GM23338 (cell line): Measurements from ENCODE around the gene SND1. TPM values are rescaled to one million over a fixed set of nuclear protein-coding genes. Genes with fewer than 3 reads are reported as not detected.

Experiments used
- ATAC-seq: fragments of 200-7000 bp; cut with Tn5 transposase; 3 replicates; pipeline ENCODE4 v1.9.1; 2020
- DNase-seq: peaks from one replicate; pipeline ENCODE4 v3.0.0-alpha.2; 2015; ENCODE audit warnings: low spot score
- H2AFZ ChIP-seq: fragments of 200-600 bp; sonication (generic); 2 replicates; pipeline ENCODE4 v1.8.0; 2016; ENCODE audit warnings: antibody characterized with exemption, mild to moderate bottlenecking, moderate library complexity
- H3F3A ChIP-seq: fragments of 200-600 bp; sonication (generic); replicated peaks from 2 replicates; pipeline ENCODE4 v1.8.0; 2017; ENCODE audit warnings: antibody characterized with exemption, mixed run types, low read depth
- H3K27ac ChIP-seq: fragments of 200-600 bp; sonication (generic); 2 replicates; pipeline ENCODE4 v1.6.1; 2016; ENCODE audit warnings: low read depth
- H3K27me3 ChIP-seq: fragments of 200-600 bp; sonication (generic); 2 replicates; pipeline ENCODE4 v1.8.0; 2016; ENCODE audit warnings: mild to moderate bottlenecking, mixed run types, moderate library complexity; ENCODE audit not compliant: insufficient read depth
- H3K36me3 ChIP-seq: fragments of 200-600 bp; sonication (generic); 2 replicates; pipeline ENCODE4 v1.8.0; 2016; ENCODE audit warnings: mild to moderate bottlenecking; ENCODE audit not compliant: insufficient read depth
- H3K4me1 ChIP-seq: fragments of 200-600 bp; sonication (generic); 2 replicates; pipeline ENCODE4 v1.8.0; 2016; ENCODE audit warnings: mild to moderate bottlenecking, moderate library complexity; ENCODE audit not compliant: insufficient read depth
- H3K4me2 ChIP-seq: fragments of 200-600 bp; sonication (generic); 2 replicates; pipeline ENCODE4 v1.7.1; 2017; ENCODE audit warnings: mixed run types
- H3K4me3 ChIP-seq: fragments of 200-600 bp; sonication (generic); 2 replicates; pipeline ENCODE4 v1.6.1; 2016; ENCODE audit warnings: mixed run types
- H3K79me2 ChIP-seq: fragments of 200-600 bp; sonication (generic); replicated peaks from 2 replicates; pipeline ENCODE4 v1.8.0; 2017; ENCODE audit warnings: mild to moderate bottlenecking; ENCODE audit not compliant: insufficient read depth
- H3K9me2 ChIP-seq: fragments of 200-600 bp; sonication (generic); 2 replicates; pipeline ENCODE4 v1.8.0; 2017; ENCODE audit not compliant: insufficient read depth
- H4K20me1 ChIP-seq: fragments of 200-600 bp; sonication (generic); replicated peaks from 2 replicates; pipeline ENCODE4 v1.8.0; 2017; ENCODE audit warnings: mild to moderate bottlenecking; ENCODE audit not compliant: insufficient read depth
- H3K27ac Mint-ChIP-seq: 2 replicates; pipeline ENCODE4 v1.8.0; 2020; ENCODE audit warnings: inconsistent platforms, mild to moderate bottlenecking, moderate library complexity, mixed read lengths
- H3K27me3 Mint-ChIP-seq: 3 replicates; pipeline ENCODE4 v1.8.0; 2022; ENCODE audit warnings: low read depth, mild to moderate bottlenecking, moderate library complexity, mixed read lengths, inconsistent platforms; ENCODE audit not compliant: insufficient read depth, poor library complexity
- H3K36me3 Mint-ChIP-seq: 3 replicates; pipeline ENCODE4 v1.8.0; 2021; ENCODE audit warnings: low read depth, mild to moderate bottlenecking, inconsistent platforms, moderate library complexity, mixed read lengths
- H3K4me1 Mint-ChIP-seq: 3 replicates; pipeline ENCODE4 v1.8.0; 2020; ENCODE audit warnings: mild to moderate bottlenecking, inconsistent platforms, mixed read lengths
- H3K4me3 Mint-ChIP-seq: 3 replicates; pipeline ENCODE4 v1.8.0; 2021; ENCODE audit warnings: moderate library complexity, mild to moderate bottlenecking, inconsistent platforms, mixed read lengths
- H3K9me3 Mint-ChIP-seq: 3 replicates; pipeline ENCODE4 v1.8.0; 2020; ENCODE audit warnings: moderate library complexity, mild to moderate bottlenecking, inconsistent platforms, mixed read lengths
- CTCF ChIP-seq, 2 experiments: fragments of 200-600 bp in 1 of 2; sonication (generic) in 1 of 2; conservative IDR thresholded peaks; 2 replicates each; pipeline versions ENCODE4 v1.5.1 to v1.6.1; 2016 to 2017; ENCODE audit warnings: antibody characterized with exemption in 2 of 2, low read depth in 2 of 2, mild to moderate bottlenecking in 2 of 2, moderate library complexity in 1 of 2
- ETS1 ChIP-seq: IDR thresholded peaks from 2 replicates; pipeline ENCODE4 v1.6.1; 2016; ENCODE audit warnings: antibody characterized with exemption
- EZH2phosphoT487 ChIP-seq: fragments of 200-600 bp; sonication (generic); IDR thresholded peaks from one replicate; pipeline ENCODE4 v1.8.1; 2018; ENCODE audit warnings: antibody characterized with exemption; ENCODE audit not compliant: unreplicated experiment
- JUNB ChIP-seq: IDR thresholded peaks from one replicate; pipeline ENCODE4 v1.6.1; 2016; ENCODE audit warnings: antibody characterized with exemption; ENCODE audit not compliant: unreplicated experiment
- NANOG ChIP-seq: IDR thresholded peaks from 2 replicates; pipeline ENCODE4 v1.6.1; 2016; ENCODE audit warnings: antibody characterized with exemption, borderline replicate concordance
- ZNF114 ChIP-seq: fragments of 250-450 bp; sonication (Bioruptor Pico); IDR thresholded peaks from 2 replicates; pipeline ENCODE4 v1.5.0; 2020; ENCODE audit warnings: mild to moderate bottlenecking, moderate library complexity
- ZNF331 ChIP-seq: fragments of 250-450 bp; sonication (Bioruptor Pico); IDR thresholded peaks from 2 replicates; pipeline ENCODE4 v1.5.0; 2020; ENCODE audit warnings: low read depth, mild to moderate bottlenecking, moderate library complexity
- polyA plus RNA-seq: library from polyadenylated mRNA; unstranded; fragments of >200 nt; fragmentation: Nextera tagmentation; extraction: Ambion mirVana; gene quantifications from 2 replicates; pipeline ENCODE4 v1.2.1, GENCODE V29; 2016
- total RNA-seq: library from RNA; depleted of rRNA; stranded (reverse); fragments of >200 nt; shearing (Covaris generic); gene quantifications from 2 replicates; pipeline ENCODE4 v1.2.3, GENCODE V29; 2014

The SND1 gene
- total and polyA plus RNA-seq, 2 experiments from 2014 or later: 107 to 254 TPM

- TF ChIP-seq CTCF (conservative IDR thresholded peaks at IDR 0.05; ENCODE audit: low read depth in 2 of 2): no peak
- no peak for TF ChIP-seq EZH2phosphoT487
These were observed 405.9 kb downstream of the SND1 start (continued) for GRCh38 chr7:128057909-128058308.

- no peak overlapping the region for H3K27ac ChIP-seq
- peak; percentile 40 for ATAC-seq
- H3K27me3 ChIP-seq: no peaks in the 10 kb centered on the region
- H3K79me2 ChIP-seq: no peaks in the 10 kb centered on the region
- TF ChIP-seq ZNF114 (CRISPR knock-in tag) (no peak), ETS1 (no peak), CTCF (conservative IDR thresholded peaks at IDR 0.05; ENCODE audit: low read depth in 2 of 2) (no peak), NANOG (no peak)
- Mint-ChIP-seq H3K4me3 (no peak overlapping the region), H3K27ac (0 out of 2 replicates have a peak overlapping the region, but pooled peaks have one; percentile 52), H3K9me3 (no peaks in the 10 kb centered on the region), H3K4me1 (peaks cover 19% of the 10 kb centered on the region), H3K36me3 (no peaks in the 10 kb centered on the region), H3K27me3 (no peaks in the 10 kb centered on the region)
- no peaks in the 10 kb centered on the region; the same call in 1 of the 2 replicates for H3K4me1 ChIP-seq
- H3F3A ChIP-seq: no peaks in the 10 kb centered on the region
- H3K9me2 ChIP-seq: no peaks in the 10 kb centered on the region
- no peak overlapping the region for H3K4me2 ChIP-seq
- H4K20me1 ChIP-seq: peaks cover 17% of the 10 kb centered on the region
- H3K4me3 ChIP-seq: no peak overlapping the region
- peak; percentile 24 for DNase-seq
- no peak overlapping the region for H2AFZ ChIP-seq
- H3K36me3 ChIP-seq: no peaks in the 10 kb centered on the region
These were observed 407.4 kb downstream of the SND1 start for GRCh38 chr7:128059143-128059988.

GRCh38 chr7:128060018-128060417 is 408.0 kb downstream of the SND1 start:
- peaks cover 17% of the 10 kb centered on the region for H3K4me1 Mint-ChIP-seq
- no peak overlapping the region for H3K4me3 Mint-ChIP-seq
- peak; percentile 46 for ATAC-seq
- no peak for TF ChIP-seq EZH2phosphoT487
- TF ChIP-seq JUNB: no peak
- no peak for TF ChIP-seq ZNF331 (CRISPR knock-in tag)

More at GRCh38 chr7:128060018-128060417, 408.0 kb downstream of the SND1 start:
- 0 out of 2 replicates have a peak overlapping the region, but pooled peaks have one; percentile 52 for H3K27ac Mint-ChIP-seq
- Histone ChIP-seq H3K79me2 (no peaks in the 10 kb centered on the region), H3K4me2 (no peak overlapping the region), H3K4me1 (no peaks in the 10 kb centered on the region), H3K4me3 (no peak overlapping the region), H3K27ac (no peak overlapping the region), H4K20me1 (peaks cover 17% of the 10 kb centered on the region), H3K9me2 (no peaks in the 10 kb centered on the region), H3K27me3 (no peaks in the 10 kb centered on the region), H3F3A (no peaks in the 10 kb centered on the region), H2AFZ (no peak overlapping the region), H3K36me3 (no peaks in the 10 kb centered on the region)
- H3K36me3 Mint-ChIP-seq: no peaks in the 10 kb centered on the region; the same call in 2 of the 3 replicates
- H3K27me3 Mint-ChIP-seq: no peaks in the 10 kb centered on the region
- H3K9me3 Mint-ChIP-seq: no peaks in the 10 kb centered on the region
- DNase-seq: peak; percentile 33
